ENCODE data around the gene SMAD5.

SMAD5 gene

DNA sequence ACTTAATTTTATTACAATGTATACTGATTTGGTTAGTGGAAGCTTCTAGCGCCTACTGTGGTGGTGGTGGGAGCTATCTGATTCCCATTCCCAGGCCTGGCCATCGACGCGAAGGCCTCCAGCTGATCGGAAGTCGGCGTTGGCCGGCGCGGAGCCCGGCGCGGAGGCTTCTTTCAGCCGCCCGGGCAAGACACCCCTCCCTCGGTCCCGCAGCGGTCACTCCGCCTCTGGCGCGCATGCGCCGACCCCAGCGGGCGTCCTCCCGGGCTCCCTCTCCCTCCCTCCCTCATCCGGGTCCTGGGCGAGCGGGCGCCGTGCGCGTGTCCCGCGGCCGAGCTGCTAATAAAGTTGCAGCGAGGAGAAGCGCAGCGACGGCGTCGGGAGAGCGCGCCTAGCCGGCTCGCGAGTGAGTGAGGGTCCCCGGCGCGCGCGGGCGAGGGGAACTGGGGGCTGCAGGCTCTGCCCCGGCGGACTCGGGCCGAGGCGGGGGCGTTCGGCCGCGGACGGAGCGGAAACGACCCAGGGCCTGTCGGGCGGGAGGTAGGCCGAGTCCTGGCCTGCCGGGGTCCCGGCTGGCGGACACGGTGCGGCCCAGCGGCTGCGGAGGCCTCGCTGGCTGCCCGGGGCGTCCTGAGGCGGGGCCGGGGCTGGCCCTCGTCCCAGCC lies at the start of gene SMAD5:
Gene SMAD5, plus strand, starts transcription at position 289 of the 665 bp plus-strand sequence. CDS start 20,916 bp downstream, outside the sequence.
- intact Hi-C loops (cut with DNase I), result no loop called here
- peak; percentile 93 to 99 (median 96) for DNase-seq

DNA sequence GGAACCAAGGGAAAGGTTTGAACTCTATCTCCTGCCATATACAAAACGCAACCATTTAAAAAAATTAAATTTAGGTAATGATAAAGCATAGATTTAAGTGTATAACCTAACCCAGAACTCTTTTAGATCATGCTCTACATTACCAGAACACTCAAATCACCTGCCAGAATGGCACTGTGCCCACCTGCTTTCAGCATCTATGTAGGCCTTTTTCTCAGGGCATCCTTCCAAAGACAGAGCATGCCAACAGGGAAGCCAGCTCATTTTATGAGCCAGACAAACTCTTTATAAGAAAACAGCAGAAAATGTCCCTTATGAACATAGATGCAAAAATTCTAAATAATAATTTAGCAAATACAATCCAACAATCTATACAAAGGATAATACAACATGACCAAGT lies 47.9 kb upstream of the SMAD5 start:
- intact Hi-C loops (cut with DNase I), result loop anchor here (10.0 kb wide), 1 partner anchor 140 kb away; no protein-coding TSS in a partner anchor
- peak in 3 of 10 donors; percentile 20 to 29 (median 23) for DNase-seq

GRCh38 chr5:136086783-136087566 lies 45.7 kb upstream of the SMAD5 start:
- no peak for DNase-seq

GRCh38 chr5:136087961-136088871 lies 44.4 kb upstream of the SMAD5 start:
- peak in 1 of 10 donors; percentile 80 for DNase-seq
- intact Hi-C loops (cut with DNase I), result loop anchor here (10.0 kb wide), 1 partner anchor 143 kb away; no protein-coding TSS in a partner anchor

More at GRCh38 chr5:136086783-136087566, 45.7 kb upstream of the SMAD5 start:
- intact Hi-C loops (cut with DNase I), result loop anchor here (10.0 kb wide), 1 partner anchor 142 kb away; no protein-coding TSS in a partner anchor

DNA sequence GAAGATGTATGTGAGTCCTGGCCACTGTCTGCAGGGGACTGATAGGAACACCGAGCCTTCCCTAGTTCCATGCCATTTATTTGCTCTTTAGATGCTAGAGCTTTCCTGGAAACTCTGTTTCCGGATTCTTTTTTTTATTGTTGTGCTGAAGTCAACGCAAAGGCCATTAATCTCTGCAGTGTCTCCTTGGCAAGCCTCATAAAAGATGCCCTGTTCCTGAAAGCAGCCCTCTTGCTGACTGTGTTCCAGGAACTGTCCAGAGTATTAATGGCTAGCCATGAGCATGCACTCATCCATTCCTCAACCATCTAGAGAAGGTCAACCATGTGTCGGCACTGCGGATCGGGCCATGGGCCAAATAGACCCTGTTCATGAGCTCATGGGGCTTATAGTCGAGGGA lies 42.9 kb upstream of the SMAD5 start:
- DNase-seq, result no peak
- intact Hi-C loops (cut with DNase I), result loop anchor here (10.0 kb wide), 1 partner anchor 145 kb away; no protein-coding TSS in a partner anchor

GRCh38 chr5:136090319-136090718 lies 42.3 kb upstream of the SMAD5 start:
- no peak for DNase-seq
- intact Hi-C loops (cut with DNase I), result no loop called here

- intact Hi-C loops (cut with DNase I), result no loop called here
- no peak for DNase-seq
These were observed 38.3 kb upstream of the SMAD5 start for GRCh38 chr5:136094189-136094912.

GRCh38 chr5:136094913-136095641 lies 37.6 kb upstream of the SMAD5 start:
- no peak for DNase-seq
- intact Hi-C loops (cut with DNase I), result no loop called here

DNA sequence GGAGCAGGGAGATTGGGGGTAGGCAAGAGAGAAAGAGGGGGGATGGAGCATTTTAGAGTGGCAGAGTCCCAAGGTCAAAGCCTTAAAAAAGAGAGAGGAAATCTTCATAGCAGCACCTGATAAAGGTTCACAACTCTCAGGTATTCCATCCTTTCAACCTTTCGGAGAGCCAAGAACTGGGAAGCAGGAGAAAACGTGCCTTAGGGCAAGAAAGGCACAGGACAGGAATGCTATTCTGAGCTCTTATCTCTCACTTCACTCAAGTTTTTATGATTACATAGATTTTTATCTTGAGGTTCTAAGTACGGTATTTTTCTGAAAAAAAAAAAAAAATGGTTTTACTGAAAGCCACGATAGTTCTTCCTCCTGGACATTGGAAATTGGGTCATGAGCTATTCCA lies 34.5 kb upstream of the SMAD5 start:
- intact Hi-C loops (cut with DNase I), result no loop called here
- DNase-seq, result no peak

GRCh38 chr5:136099870-136100269 lies 32.8 kb upstream of the SMAD5 start:
- intact Hi-C loops (cut with DNase I), result no loop called here
- no peak for DNase-seq

- intact Hi-C loops (cut with DNase I), result no loop called here
- no peak for DNase-seq
These were observed 30.8 kb upstream of the SMAD5 start for GRCh38 chr5:136101884-136102283.

GRCh38 chr5:136103118-136103517 lies 29.5 kb upstream of the SMAD5 start:
- DNase-seq, result no peak
- intact Hi-C loops (cut with DNase I), result no loop called here

DNA sequence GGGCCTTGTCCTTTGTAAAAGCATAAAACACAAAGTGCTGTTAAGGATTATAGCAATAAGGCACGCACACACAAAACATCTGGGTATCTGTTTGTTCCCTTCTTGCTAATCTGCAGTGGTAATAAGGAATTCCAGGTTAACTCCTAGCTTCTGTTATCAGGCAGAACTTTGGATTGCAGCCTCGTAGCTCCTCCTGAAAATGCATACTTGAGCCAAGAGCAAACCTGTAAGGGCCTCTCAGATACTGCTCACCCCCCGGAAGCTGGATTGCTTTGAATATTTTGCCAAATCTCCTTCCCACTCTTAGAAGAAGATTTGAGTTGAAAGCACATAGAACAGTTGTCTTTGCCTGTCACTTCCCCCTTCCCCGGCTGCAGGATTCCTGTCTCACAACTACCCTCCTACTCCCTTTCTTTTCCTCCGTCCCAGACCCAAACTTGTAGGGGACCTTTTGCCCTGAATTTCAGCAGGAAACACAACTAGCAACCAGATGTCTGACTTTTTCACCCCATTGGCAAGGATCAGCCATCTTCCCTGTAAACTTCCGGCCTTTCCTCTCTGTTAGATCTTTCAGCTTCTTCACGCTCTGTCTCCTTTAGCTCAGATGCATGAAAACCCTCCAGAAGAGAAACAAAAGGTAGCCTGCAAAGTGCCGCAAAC lies 28.2 kb upstream of the SMAD5 start:
- intact Hi-C loops (cut with DNase I), result no loop called here
- no peak for DNase-seq

GRCh38 chr5:136106351-136107031 lies 26.2 kb upstream of the SMAD5 start:
- DNase-seq, result no peak
- intact Hi-C loops (cut with DNase I), result no loop called here

- intact Hi-C loops (cut with DNase I), result no loop called here
- no peak for DNase-seq
These were observed 24.4 kb upstream of the SMAD5 start for GRCh38 chr5:136108180-136108611.

GRCh38 chr5:136108766-136109165 lies 23.9 kb upstream of the SMAD5 start:
- DNase-seq, result no peak
- intact Hi-C loops (cut with DNase I), result no loop called here

GRCh38 chr5:136109453-136110135 lies 23.1 kb upstream of the SMAD5 start:
- intact Hi-C loops (cut with DNase I), result no loop called here
- no peak for DNase-seq

DNA sequence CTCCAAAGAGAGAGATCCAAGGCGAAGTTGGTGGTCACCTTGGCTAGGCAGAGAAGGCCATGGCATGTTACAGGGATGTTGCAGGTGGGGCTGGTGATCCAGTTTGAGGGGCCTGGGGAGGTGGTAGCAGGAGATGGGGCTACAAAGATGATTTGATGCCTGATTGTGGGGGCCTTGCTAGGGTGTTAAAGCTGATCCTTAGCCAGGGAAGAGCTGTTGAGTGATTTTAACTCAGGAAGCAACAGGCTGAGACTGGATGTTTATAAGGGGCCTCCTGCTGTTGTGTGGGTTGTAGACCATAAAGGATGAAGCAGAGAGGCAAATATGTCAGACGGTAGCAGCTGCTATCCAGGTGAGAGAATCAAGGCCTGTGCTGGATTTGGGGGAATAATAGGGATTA lies 19.0 kb upstream of the SMAD5 start:
- no peak for DNase-seq
- intact Hi-C loops (cut with DNase I), result no loop called here

Data from posterior cingulate gyrus (tissue), 11 donors.